Measurements from ENCODE around the gene ADGRV1.

The ADGRV1 gene

GRCh38 chr5:90866333-90866732 is 307.7 kb downstream of the ADGRV1 start:
- Histone ChIP-seq H3K9me3 (ENCODE audit: insufficient read depth, low read length) (no peaks in the 10 kb centered on the region), H3K9ac (ENCODE audit: insufficient read length, low read depth) (no peak overlapping the region), H3K4me3 (ENCODE audit: insufficient read length, low read depth) (no peak overlapping the region), H3K36me3 (ENCODE audit: insufficient read depth, insufficient read length, low read length) (no peaks in the 10 kb centered on the region), H3K27me3 (ENCODE audit: insufficient read depth, insufficient read length) (no peaks in the 10 kb centered on the region), H3K4me1 (ENCODE audit: insufficient read depth, insufficient read length) (no peaks in the 10 kb centered on the region)
- DNase-seq (ENCODE audit: low read depth, low spot score) = no peak
- no peak for TF ChIP-seq SUZ12 (IDR thresholded peaks at IDR 0.05; ENCODE audit: extremely low read depth, insufficient read depth, insufficient read length)

- Histone ChIP-seq H3K27me3 (ENCODE audit: insufficient read depth, insufficient read length) (no peaks in the 10 kb centered on the region), H3K9me3 (ENCODE audit: insufficient read depth, low read length) (no peaks in the 10 kb centered on the region), H3K9ac (ENCODE audit: insufficient read length, low read depth) (no peak overlapping the region), H3K4me1 (ENCODE audit: insufficient read depth, insufficient read length) (no peaks in the 10 kb centered on the region), H3K4me3 (ENCODE audit: insufficient read length, low read depth) (no peak overlapping the region), H3K36me3 (ENCODE audit: insufficient read depth, insufficient read length, low read length) (no peaks in the 10 kb centered on the region)
- TF ChIP-seq ZNF274 (IDR thresholded peaks at IDR 0.05; ENCODE audit: low read depth, low read length) (no peak), SUZ12 (IDR thresholded peaks at IDR 0.05; ENCODE audit: extremely low read depth, insufficient read depth, insufficient read length) (no peak), YY1 (IDR thresholded peaks at IDR 0.05; ENCODE audit: insufficient read depth, insufficient read length) (no peak)
- no peak for DNase-seq (ENCODE audit: low read depth, low spot score)
These were observed 308.5 kb downstream of the ADGRV1 start for GRCh38 chr5:90866915-90867731.

GRCh38 chr5:90868799-90869198 is 310.2 kb downstream of the ADGRV1 start:
- Histone ChIP-seq H3K9ac (ENCODE audit: insufficient read length, low read depth) (no peak overlapping the region), H3K4me3 (ENCODE audit: insufficient read length, low read depth) (no peak overlapping the region), H3K4me1 (ENCODE audit: insufficient read depth, insufficient read length) (no peaks in the 10 kb centered on the region), H3K36me3 (ENCODE audit: insufficient read depth, insufficient read length, low read length) (no peaks in the 10 kb centered on the region), H3K27me3 (ENCODE audit: insufficient read depth, insufficient read length) (no peaks in the 10 kb centered on the region), H3K9me3 (ENCODE audit: insufficient read depth, low read length) (no peaks in the 10 kb centered on the region)
- DNase-seq (ENCODE audit: low read depth, low spot score) = no peak
- TF ChIP-seq YY1 (IDR thresholded peaks at IDR 0.05; ENCODE audit: insufficient read depth, insufficient read length) (no peak), ZNF274 (IDR thresholded peaks at IDR 0.05; ENCODE audit: low read depth, low read length) (no peak)

- Histone ChIP-seq H3K9me3 (ENCODE audit: insufficient read depth, low read length) (no peaks in the 10 kb centered on the region), H3K36me3 (ENCODE audit: insufficient read depth, insufficient read length, low read length) (no peaks in the 10 kb centered on the region), H3K27me3 (ENCODE audit: insufficient read depth, insufficient read length) (no peaks in the 10 kb centered on the region), H3K4me1 (ENCODE audit: insufficient read depth, insufficient read length) (no peaks in the 10 kb centered on the region), H3K9ac (ENCODE audit: insufficient read length, low read depth) (no peak overlapping the region), H3K4me3 (ENCODE audit: insufficient read length, low read depth) (no peak overlapping the region)
- DNase-seq (ENCODE audit: low read depth, low spot score) = no peak
- TF ChIP-seq SUZ12 (IDR thresholded peaks at IDR 0.05; ENCODE audit: extremely low read depth, insufficient read depth, insufficient read length) (no peak), YY1 (IDR thresholded peaks at IDR 0.05; ENCODE audit: insufficient read depth, insufficient read length) (no peak), ZNF274 (IDR thresholded peaks at IDR 0.05; ENCODE audit: low read depth, low read length) (no peak)
These were observed 312.9 kb downstream of the ADGRV1 start for GRCh38 chr5:90871391-90871991.

- Histone ChIP-seq H3K27me3 (ENCODE audit: insufficient read depth, insufficient read length) (no peaks in the 10 kb centered on the region), H3K4me1 (ENCODE audit: insufficient read depth, insufficient read length) (no peaks in the 10 kb centered on the region), H3K9ac (ENCODE audit: insufficient read length, low read depth) (no peak overlapping the region), H3K4me3 (ENCODE audit: insufficient read length, low read depth) (no peak overlapping the region), H3K9me3 (ENCODE audit: insufficient read depth, low read length) (no peaks in the 10 kb centered on the region), H3K36me3 (ENCODE audit: insufficient read depth, insufficient read length, low read length) (no peaks in the 10 kb centered on the region)
- TF ChIP-seq ZNF274 (IDR thresholded peaks at IDR 0.05; ENCODE audit: low read depth, low read length) = no peak
- TF ChIP-seq YY1 (IDR thresholded peaks at IDR 0.05; ENCODE audit: insufficient read depth, insufficient read length) = no peak
- no peak for TF ChIP-seq SUZ12 (IDR thresholded peaks at IDR 0.05; ENCODE audit: extremely low read depth, insufficient read depth, insufficient read length)
- DNase-seq (ENCODE audit: low read depth, low spot score) = no peak
These were observed 314.5 kb downstream of the ADGRV1 start for GRCh38 chr5:90873033-90873517.

- Histone ChIP-seq H3K9ac (ENCODE audit: insufficient read length, low read depth) (no peak overlapping the region), H3K9me3 (ENCODE audit: insufficient read depth, low read length) (no peaks in the 10 kb centered on the region), H3K36me3 (ENCODE audit: insufficient read depth, insufficient read length, low read length) (no peaks in the 10 kb centered on the region), H3K27me3 (ENCODE audit: insufficient read depth, insufficient read length) (no peaks in the 10 kb centered on the region), H3K4me3 (ENCODE audit: insufficient read length, low read depth) (no peak overlapping the region), H3K4me1 (ENCODE audit: insufficient read depth, insufficient read length) (no peaks in the 10 kb centered on the region)
- no peak for TF ChIP-seq YY1 (IDR thresholded peaks at IDR 0.05; ENCODE audit: insufficient read depth, insufficient read length)
- TF ChIP-seq ZNF274 (IDR thresholded peaks at IDR 0.05; ENCODE audit: low read depth, low read length) = no peak
- no peak for TF ChIP-seq SUZ12 (IDR thresholded peaks at IDR 0.05; ENCODE audit: extremely low read depth, insufficient read depth, insufficient read length)
- no peak for DNase-seq (ENCODE audit: low read depth, low spot score)
These were observed 315.5 kb downstream of the ADGRV1 start for GRCh38 chr5:90874066-90874465.

GRCh38 chr5:90875456-90875855 is 316.9 kb downstream of the ADGRV1 start:
- DNase-seq (ENCODE audit: low read depth, low spot score) = no peak
- no peaks in the 10 kb centered on the region for H3K9me3 ChIP-seq (ENCODE audit: insufficient read depth, low read length)
- TF ChIP-seq ZNF274 (IDR thresholded peaks at IDR 0.05; ENCODE audit: low read depth, low read length) = no peak
- no peak for TF ChIP-seq YY1 (IDR thresholded peaks at IDR 0.05; ENCODE audit: insufficient read depth, insufficient read length)
- TF ChIP-seq SUZ12 (IDR thresholded peaks at IDR 0.05; ENCODE audit: extremely low read depth, insufficient read depth, insufficient read length) = no peak

More at GRCh38 chr5:90875456-90875855, 316.9 kb downstream of the ADGRV1 start:
- Histone ChIP-seq H3K4me1 (ENCODE audit: insufficient read depth, insufficient read length) (no peaks in the 10 kb centered on the region), H3K36me3 (ENCODE audit: insufficient read depth, insufficient read length, low read length) (no peaks in the 10 kb centered on the region), H3K9ac (ENCODE audit: insufficient read length, low read depth) (no peak overlapping the region), H3K4me3 (ENCODE audit: insufficient read length, low read depth) (no peak overlapping the region), H3K27me3 (ENCODE audit: insufficient read depth, insufficient read length) (no peaks in the 10 kb centered on the region)
